HG03378 (cell line): Measurements from ENCODE around the gene GLUL.

Source experiments
- ATAC-seq: cut with Tn5 transposase; IDR thresholded peaks from one replicate; pipeline ENCODE4 v1.9.1; 2021; ENCODE audit warnings: mild to moderate bottlenecking, moderate library complexity; ENCODE audit not compliant: unreplicated experiment

GLUL gene

GRCh38 chr1:182391362-182392049, at the start of gene GLUL:
GLUL (minus strand) TSS chr1:182391790; CDS start chr1:182388737, 3,053 bp downstream.
- ATAC-seq, result peak; percentile 66

- ATAC-seq, result no peak
Observed at GRCh38 chr1:182438326-182438725, 46.7 kb upstream of the GLUL start.

GRCh38 chr1:182433580-182433979, 42.0 kb upstream of the GLUL start:
- ATAC-seq, result no peak

GRCh38 chr1:182431278-182431677, 39.7 kb upstream of the GLUL start:
- no peak for ATAC-seq

- peak; percentile 35 for ATAC-seq
Observed at GRCh38 chr1:182430263-182431068, 38.9 kb upstream of the GLUL start.

GRCh38 chr1:182428043-182428442, 36.5 kb upstream of the GLUL start:
- ATAC-seq, result no peak

- peak; percentile 69 for ATAC-seq
Observed at GRCh38 chr1:182426442-182427430, 35.1 kb upstream of the GLUL start.

GRCh38 chr1:182415789-182416188, 24.2 kb upstream of the GLUL start:
- ATAC-seq, result no peak

- ATAC-seq, result no peak
Observed at GRCh38 chr1:182413969-182414368, 22.4 kb upstream of the GLUL start.

- ATAC-seq, result no peak
Observed at GRCh38 chr1:182413486-182413885, 21.9 kb upstream of the GLUL start.

GRCh38 chr1:182410620-182411273, 19.2 kb upstream of the GLUL start:
- ATAC-seq, result no peak

GRCh38 chr1:182410138-182410537, 18.5 kb upstream of the GLUL start:
- no peak for ATAC-seq

- ATAC-seq, result no peak
Observed at GRCh38 chr1:182408435-182409075, 17.0 kb upstream of the GLUL start.

- no peak for ATAC-seq
Observed at GRCh38 chr1:182407724-182408123, 16.1 kb upstream of the GLUL start.

GRCh38 chr1:182406012-182406411, 14.4 kb upstream of the GLUL start:
- no peak for ATAC-seq

- no peak for ATAC-seq
Observed at GRCh38 chr1:182405578-182405977, 14.0 kb upstream of the GLUL start.

GRCh38 chr1:182404781-182405180, 13.2 kb upstream of the GLUL start:
- ATAC-seq, result no peak

GRCh38 chr1:182400567-182400966, 9.0 kb upstream of the GLUL start, which contains the start of gene TEDDM1:
TEDDM1 (minus strand) TSS chr1:182400667; CDS start chr1:182400485, 182 bp downstream.
- ATAC-seq, result no peak

GRCh38 chr1:182397653-182398393, 6.2 kb upstream of the GLUL start:
- ATAC-seq, result no peak
